CD4-positive, alpha-beta T cell treated with Interferon gamma for 1 hour (primary cell): ENCODE measurements around the gene ARHGEF2.
A peak's percentile ranks its signal among the peaks of the same experiment; 100 is the strongest.
"Not testable (repeated sequence)": the region's sequence is repeated elsewhere in the genome, so short reads cannot be mapped to it uniquely, and the experiment has no call there.

Experiments used
- DNase-seq: peaks from one replicate; pipeline ENCODE4 v3.0.0-alpha.2; 2020

ARHGEF2 gene

GRCh38 chr1:155990005-155990739, 11.8 kb upstream of the ARHGEF2 start:
- peak; percentile 61 for DNase-seq

- peak; percentile 82 for DNase-seq
Observed at GRCh38 chr1:155989242-155990004, 11.1 kb upstream of the ARHGEF2 start.

DNA sequence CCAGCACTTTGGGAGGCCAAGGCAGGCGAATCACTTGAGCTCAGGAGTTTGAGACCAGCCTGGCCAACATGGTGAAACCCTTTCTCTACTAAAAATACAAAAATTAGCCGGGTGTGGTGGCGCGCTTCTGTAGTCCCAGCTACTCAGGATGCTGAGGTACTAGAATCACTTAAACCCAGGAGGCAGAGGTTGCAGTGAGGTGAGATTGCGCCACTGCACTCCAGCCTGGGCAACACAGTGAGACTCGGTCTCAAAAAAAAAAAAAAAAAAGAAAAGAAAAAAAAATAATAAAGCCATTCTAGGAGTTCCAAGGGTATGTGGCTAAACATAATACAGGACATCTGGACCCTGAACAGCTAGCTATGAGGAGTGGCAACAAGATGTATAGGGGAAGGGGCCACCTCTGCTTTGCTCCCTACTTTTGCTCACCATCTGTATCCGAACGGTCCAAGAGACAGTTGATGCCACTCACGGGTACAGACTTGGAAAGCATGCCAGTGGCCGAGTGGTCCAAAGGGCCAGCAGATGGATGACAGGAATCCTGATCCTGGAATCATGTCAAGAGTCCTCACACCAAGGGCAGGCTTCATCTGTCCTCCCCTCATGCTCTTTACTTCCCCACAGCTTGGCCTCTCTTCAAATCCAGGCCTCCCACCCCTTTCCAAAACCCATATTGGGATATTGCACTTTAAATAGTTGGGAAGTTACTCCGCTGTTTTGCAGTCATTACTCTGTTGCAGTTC, 6.7 kb upstream of the ARHGEF2 start:
- not testable (repeated sequence) for DNase-seq

DNA sequence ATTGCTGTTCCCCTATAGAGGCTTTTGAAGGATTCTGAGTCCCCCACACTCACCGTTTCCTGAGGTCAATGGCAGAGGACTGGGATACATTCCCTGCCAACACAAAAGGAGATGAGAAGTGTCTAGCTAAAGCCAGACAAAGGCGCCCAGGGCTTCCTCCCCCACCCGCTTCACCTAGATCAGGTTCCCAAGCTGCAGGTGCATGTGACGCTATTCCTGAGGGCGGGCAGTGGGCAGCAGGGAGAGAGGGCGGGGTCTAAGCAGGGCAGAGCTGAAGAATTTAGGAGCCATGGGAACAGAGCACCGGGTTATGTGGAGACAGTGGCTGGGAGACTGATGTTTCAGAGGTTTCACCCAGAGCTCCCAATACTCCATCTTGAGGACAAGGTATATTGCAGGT, 6.0 kb upstream of the ARHGEF2 start:
- no peak for DNase-seq

DNA sequence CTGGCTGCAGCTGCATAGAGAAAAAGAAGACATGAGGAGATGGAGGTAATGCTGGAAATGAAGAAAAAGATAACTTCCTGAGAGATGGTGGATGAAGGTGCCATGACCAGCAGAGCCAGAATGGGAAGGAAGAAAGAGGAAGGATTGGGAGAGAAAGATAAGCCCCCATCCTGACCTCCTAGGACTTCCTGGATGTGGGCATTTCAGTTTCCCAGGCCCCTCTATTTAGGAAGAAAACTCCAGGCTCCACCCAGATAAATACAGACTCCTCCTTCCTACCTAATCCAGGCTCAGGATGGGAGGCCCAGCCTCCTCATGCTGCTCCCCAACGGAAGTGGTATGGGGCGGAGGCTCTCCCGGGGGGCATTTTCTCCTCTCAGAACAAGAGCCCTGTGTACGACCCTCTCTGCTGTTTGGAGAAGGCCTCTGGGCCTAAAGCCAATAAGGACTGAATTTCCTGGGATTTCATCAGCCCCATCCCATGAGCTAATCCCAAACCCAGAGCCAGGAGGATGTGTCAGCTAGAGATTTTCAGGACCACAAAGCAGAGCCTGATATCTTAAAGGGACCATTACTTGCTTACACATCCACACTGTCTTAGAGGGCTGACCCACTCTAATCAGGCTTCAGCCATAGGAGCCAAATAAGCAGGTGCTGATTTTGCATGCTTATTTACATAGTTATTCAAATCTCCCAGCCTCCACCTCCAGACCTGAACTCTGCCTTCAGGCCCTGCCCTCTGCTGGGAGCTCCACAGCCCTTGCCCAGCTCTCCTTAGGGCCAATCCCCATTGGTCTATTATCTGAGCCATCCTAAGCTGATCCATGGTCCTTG, 5.1 kb upstream of the ARHGEF2 start:
- DNase-seq = no peak

DNA sequence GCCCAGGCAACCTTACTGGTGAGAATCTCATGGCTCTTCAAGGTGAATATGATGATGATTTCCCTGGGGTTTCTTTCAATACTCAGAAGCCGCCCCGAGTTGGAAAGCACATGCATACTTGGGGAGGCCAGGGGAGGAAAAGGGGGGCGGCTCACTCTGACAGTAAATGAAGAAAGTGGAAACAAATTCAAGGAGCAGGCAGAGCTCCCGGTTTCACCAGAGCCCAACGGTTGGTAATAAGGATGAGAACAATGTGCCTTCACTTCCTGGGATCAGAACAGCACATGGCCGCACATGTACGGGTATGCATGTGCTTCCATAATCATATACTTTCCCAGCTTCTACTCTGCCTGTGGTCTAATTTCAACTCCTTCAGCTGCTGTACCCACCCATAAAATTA, 3.8 kb upstream of the ARHGEF2 start:
- DNase-seq = no peak

DNA sequence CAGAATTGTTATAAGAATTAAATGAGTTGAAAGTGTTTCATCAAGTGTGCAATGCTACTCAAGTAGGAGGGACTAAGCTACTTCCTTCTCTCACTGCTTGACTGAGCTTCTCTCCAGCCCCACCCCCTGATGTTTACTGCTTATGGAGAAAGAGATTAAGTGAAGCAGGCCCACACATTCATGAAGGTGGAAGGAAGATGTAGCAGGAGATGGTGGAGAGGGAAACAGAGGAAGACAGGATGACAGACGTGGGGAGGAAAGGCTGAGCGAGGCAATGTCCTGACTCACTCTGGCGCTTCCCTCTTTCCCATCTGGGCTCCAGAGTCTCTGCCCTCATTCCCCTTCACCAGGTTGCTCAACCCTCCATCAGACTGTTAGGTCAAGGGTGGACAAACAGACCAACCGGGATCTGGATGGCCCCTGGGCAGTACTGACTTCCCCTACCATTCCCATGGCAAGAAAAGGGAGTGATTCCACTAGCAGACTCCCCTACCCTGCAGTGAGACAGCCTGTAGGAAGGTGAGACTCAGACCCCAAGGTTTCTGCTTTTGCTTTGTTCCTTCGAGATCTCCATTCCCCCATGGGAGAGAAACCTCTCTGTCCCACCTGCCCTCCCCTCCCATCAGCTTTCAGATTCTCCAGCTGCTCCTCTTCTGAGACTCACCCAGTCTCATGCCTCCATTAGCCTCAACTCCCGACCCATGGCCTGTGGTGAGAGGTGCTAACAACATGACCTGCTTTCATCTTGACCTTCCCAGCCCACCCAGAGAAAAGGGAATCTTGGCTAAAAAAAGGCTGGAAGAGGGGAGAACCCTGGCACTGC, 3.1 kb upstream of the ARHGEF2 start:
- peak; percentile 51 for DNase-seq

GRCh38 chr1:155979597-155980343, 1.4 kb upstream of the ARHGEF2 start:
- DNase-seq = peak; percentile 9

GRCh38 chr1:155978973-155979429, 654 bp upstream of the ARHGEF2 start:
- no peak for DNase-seq

GRCh38 chr1:155977690-155978324, 540 bp downstream of the ARHGEF2 start:
- peak; percentile 27 for DNase-seq

- DNase-seq = no peak
Observed at GRCh38 chr1:155976913-155977689, 1.2 kb downstream of the ARHGEF2 start.

DNA sequence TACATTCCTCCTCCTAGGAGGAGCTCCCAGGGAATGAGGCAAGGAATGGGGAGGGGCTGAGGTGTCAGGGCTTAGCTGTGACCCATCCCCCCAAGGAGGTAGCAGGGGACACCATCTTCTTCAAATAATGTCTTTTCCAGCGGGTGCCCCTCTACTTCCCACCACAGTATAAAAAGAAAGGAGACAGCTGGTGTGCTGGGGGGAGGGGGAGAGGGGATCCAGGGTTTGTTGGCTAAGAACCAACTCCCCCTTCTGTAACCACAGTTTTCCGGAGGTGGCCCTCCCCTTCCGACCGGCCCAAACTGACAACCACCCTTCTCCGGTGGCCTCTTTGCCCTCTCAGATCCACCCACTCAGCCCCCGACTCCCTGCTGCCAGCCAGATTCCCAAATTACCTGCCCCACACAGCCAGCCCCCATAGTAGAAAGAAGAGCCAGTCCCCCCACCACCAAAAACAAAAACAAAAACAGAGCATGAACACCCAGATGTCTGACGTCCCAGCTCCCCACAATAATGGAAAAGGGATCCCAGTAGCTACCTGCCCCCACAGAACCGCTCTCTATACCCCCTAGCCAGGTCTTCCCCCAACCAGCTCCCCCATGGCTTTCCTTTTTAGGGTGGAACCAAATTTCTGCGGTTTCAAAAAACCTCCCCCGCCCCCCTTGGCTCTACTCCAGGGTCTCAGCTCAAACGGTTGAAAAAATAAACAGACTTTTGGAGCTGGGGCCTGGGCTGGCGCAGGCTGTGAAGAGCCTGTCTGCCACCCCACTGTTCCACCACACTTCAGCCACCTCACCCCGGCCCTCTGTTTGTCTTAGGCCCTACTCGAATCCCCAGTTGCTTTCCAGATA, 2.1 kb downstream of the ARHGEF2 start:
- peak; percentile 46 for DNase-seq

- no peak for DNase-seq
Observed at GRCh38 chr1:155975375-155976061, 2.8 kb downstream of the ARHGEF2 start.

- DNase-seq = no peak
Observed at GRCh38 chr1:155974208-155975115, 3.9 kb downstream of the ARHGEF2 start.

DNA sequence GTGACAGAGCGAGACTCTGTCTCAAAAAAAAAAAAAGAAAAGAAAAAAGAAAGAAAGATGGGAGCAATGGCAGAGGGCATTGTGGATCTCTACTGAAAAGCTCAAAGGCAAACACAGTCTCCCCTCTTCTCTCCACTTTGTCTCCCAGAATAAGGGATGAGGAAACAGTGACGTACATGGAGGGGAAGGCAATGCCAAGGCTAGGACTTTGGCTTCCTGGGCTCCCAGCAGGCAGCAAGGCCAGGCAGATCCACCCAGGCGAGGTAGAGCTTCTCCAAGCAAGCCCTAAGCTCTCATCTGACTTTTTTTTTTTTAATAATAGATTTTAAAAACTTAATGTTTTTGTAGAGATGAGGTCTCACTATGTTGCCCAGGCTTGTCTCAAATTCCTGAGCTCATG, 4.6 kb downstream of the ARHGEF2 start:
- no peak for DNase-seq

GRCh38 chr1:155971910-155972809, 6.2 kb downstream of the ARHGEF2 start:
- DNase-seq = no peak
